HCT116 (cell line): ENCODE data around the gene CDC42EP1.

ENCODE experiments used
- CTCF ChIP-seq, 3 experiments: fragments of 200-600 bp in 1 of 3; sonication (generic) in 1 of 3; IDR thresholded peaks in 2 of 3; conservative IDR thresholded peaks in 1 of 3; 2 replicates each; pipeline ENCODE4 v1.5.1; 2012 to 2017; ENCODE audit warnings: low read depth in 2 of 3, low read length in 2 of 3, antibody characterized with exemption in 1 of 3, borderline replicate concordance in 1 of 3, control low read depth in 1 of 3, mild to moderate bottlenecking in 1 of 3, mixed read lengths in 1 of 3, mixed run types in 1 of 3, moderate library complexity in 1 of 3; ENCODE audit not compliant: insufficient read depth in 1 of 3
- EZH2 ChIP-seq: fragments of 200-600 bp; sonication (generic); IDR thresholded peaks from 2 replicates; pipeline ENCODE4 v1.6.1; 2017; ENCODE audit warnings: antibody characterized with exemption, mixed run types
- POLR2A ChIP-seq: IDR thresholded peaks from 2 replicates; pipeline ENCODE4 v1.7.0; 2011; ENCODE audit warnings: borderline replicate concordance; ENCODE audit not compliant: insufficient read depth, insufficient read length; ENCODE audit errors: extremely low read depth
- POLR2AphosphoS5 ChIP-seq: IDR thresholded peaks from 2 replicates; pipeline ENCODE4 v1.6.1; 2011; ENCODE audit warnings: mild to moderate bottlenecking, low read depth, low read length, moderate library complexity
- SP1 ChIP-seq: IDR thresholded peaks from 2 replicates; pipeline ENCODE4 v1.6.1; 2012; ENCODE audit warnings: low read depth

- TF ChIP-seq EZH2, result no peak
- no peak for TF ChIP-seq CTCF (IDR thresholded peaks at IDR 0.05 in 2 of 3, conservative IDR thresholded peaks at IDR 0.05 in 1 of 3; ENCODE audit: borderline replicate concordance in 1 of 3, insufficient read depth in 1 of 3, low read depth in 2 of 3, low read length in 2 of 3)
- TF ChIP-seq POLR2A, result no peak
- TF ChIP-seq POLR2AphosphoS5, result no peak
- no peak for TF ChIP-seq SP1
These were observed 43.8 kb upstream of the CDC42EP1 start for GRCh38 chr22:37516456-37516855.
